ENCODE measurements around the gene IL22.

The IL22 gene

GRCh38 chr12:68272732-68273131 is 19.3 kb upstream of the IL22 start (continued):
- TF ChIP-seq ZNF155 (tag by site-specific recombination; IDR thresholded peaks at IDR 0.05): no peak
- no peak for TF ChIP-seq ZNF518A (tag by site-specific recombination; conservative IDR thresholded peaks at IDR 0.05; ENCODE audit: low read depth)

- TF ChIP-seq ZNF488 (tag by site-specific recombination; IDR thresholded peaks at IDR 0.05) (no peak), HOXC10 (CRISPR knock-in tag; IDR thresholded peaks at IDR 0.05) (no peak), OSR2 (tag by site-specific recombination; IDR thresholded peaks at IDR 0.05) (no peak)
- POLR2A ChIA-PET: no interaction called here
These were observed 17.9 kb upstream of the IL22 start for GRCh38 chr12:68271346-68271745.

GRCh38 chr12:68270358-68270757 is 17.0 kb upstream of the IL22 start:
- Histone ChIP-seq H3K9me3 (ENCODE audit: control insufficient read depth, insufficient read depth, low read depth, low read length) (no peaks in the 10 kb centered on the region), H3K4me1 (ENCODE audit: control insufficient read depth, insufficient read depth, low read length) (no peaks in the 10 kb centered on the region), H3K36me3 (ENCODE audit: control insufficient read depth in 2 of 2, insufficient read depth in 1 of 2, low read length in 2 of 2) (no peaks in the 10 kb centered on the region; a peak in 1 of 3 replicates), H3K27ac (ENCODE audit: extremely low read depth, low read depth, low read length) (no peak overlapping the region), H3K4me3 (ENCODE audit: low read depth, low read length) (no peak overlapping the region)
- no peak for TF ChIP-seq ZBTB44 (tag by site-specific recombination; IDR thresholded peaks at IDR 0.05)
- ChIA-PET POLR2A (no interaction called here), CTCF (no interaction called here)

More at GRCh38 chr12:68271346-68271745, 17.9 kb upstream of the IL22 start:
- CTCF ChIA-PET: no interaction called here
- H3K4me1 ChIP-seq (ENCODE audit: control insufficient read depth, insufficient read depth, low read length): no peaks in the 10 kb centered on the region
- H3K27ac ChIP-seq (ENCODE audit: extremely low read depth, low read depth, low read length): no peak overlapping the region
- no peaks in the 10 kb centered on the region for H3K9me3 ChIP-seq (ENCODE audit: control insufficient read depth, insufficient read depth, low read depth, low read length)
- H3K36me3 ChIP-seq (ENCODE audit: control insufficient read depth in 2 of 2, insufficient read depth in 1 of 2, low read length in 2 of 2): no peaks in the 10 kb centered on the region
- no peak overlapping the region for H3K4me3 ChIP-seq (ENCODE audit: low read depth, low read length)

- ChIA-PET CTCF (no interaction called here), POLR2A (no interaction called here)
- no peaks in the 10 kb centered on the region for H3K9me3 ChIP-seq (ENCODE audit: control insufficient read depth, insufficient read depth, low read depth, low read length)
- H3K4me1 ChIP-seq (ENCODE audit: control insufficient read depth, insufficient read depth, low read length): no peaks in the 10 kb centered on the region
- no peak overlapping the region for H3K27ac ChIP-seq (ENCODE audit: extremely low read depth, low read depth, low read length)
- no peak overlapping the region for H3K4me3 ChIP-seq (ENCODE audit: low read depth, low read length)
- H3K36me3 ChIP-seq (ENCODE audit: control insufficient read depth in 2 of 2, insufficient read depth in 1 of 2, low read length in 2 of 2): no peaks in the 10 kb centered on the region; a peak in 1 of 3 replicates
- no peak for TF ChIP-seq ZFP69B (tag by site-specific recombination; IDR thresholded peaks at IDR 0.05)
- no peak for TF ChIP-seq ZNF660 (tag by site-specific recombination; IDR thresholded peaks at IDR 0.05)
- no peak for TF ChIP-seq ZNF548 (tag by site-specific recombination; IDR thresholded peaks at IDR 0.05)
- TF ChIP-seq SP2 (tag by site-specific recombination; IDR thresholded peaks at IDR 0.05): no peak
- no peak for TF ChIP-seq ZNF596 (tag by site-specific recombination; IDR thresholded peaks at IDR 0.05)
- no peak for TF ChIP-seq ZSCAN18 (tag by site-specific recombination; IDR thresholded peaks at IDR 0.05)
- TF ChIP-seq PRDM4 (tag by site-specific recombination; IDR thresholded peaks at IDR 0.05): no peak
- TF ChIP-seq BCL11A (tag by site-specific recombination; IDR thresholded peaks at IDR 0.05; ENCODE audit: low read depth): no peak
- no peak for TF ChIP-seq PATZ1 (tag by site-specific recombination; IDR thresholded peaks at IDR 0.05)
- no peak for TF ChIP-seq ZNF114 (tag by site-specific recombination; IDR thresholded peaks at IDR 0.05)
- no peak for TF ChIP-seq ZNF530 (tag by site-specific recombination; IDR thresholded peaks at IDR 0.05; ENCODE audit: low read depth)
These were observed 16.4 kb upstream of the IL22 start for GRCh38 chr12:68269779-68270178.
